ENCODE measurements around the gene GRIK4. TPM values are rescaled to one million over a fixed set of nuclear protein-coding genes. Genes with fewer than 3 reads are reported as not detected.

The GRIK4 gene
- total RNA-seq, 1 donor from 2014 or later, result 2.2 TPM

GRCh38 chr11:121035169-121035755, 523.7 kb downstream of the GRIK4 start:
- H3K9ac ChIP-seq (ENCODE audit: low read length), result no peak overlapping the region
- no peaks in the 10 kb centered on the region for H3K27me3 ChIP-seq (ENCODE audit: insufficient read depth, low read length)
- no peaks in the 10 kb centered on the region for H3K36me3 ChIP-seq (ENCODE audit: insufficient read depth, low read length)
- H3K4me3 Mint-ChIP-seq (ENCODE audit: unreplicated experiment), result no peak overlapping the region
- H4K20me1 ChIP-seq (ENCODE audit: insufficient read depth, low read length), result peaks cover 56% of the 10 kb centered on the region
- H3K79me2 ChIP-seq (ENCODE audit: insufficient read depth, low read length), result peaks cover 52% of the 10 kb centered on the region
- H3K27me3 Mint-ChIP-seq (ENCODE audit: low read depth, unreplicated experiment), result no peaks in the 10 kb centered on the region
- no peaks in the 10 kb centered on the region for H3K4me1 ChIP-seq (ENCODE audit: insufficient read depth, low read length)
- no peaks in the 10 kb centered on the region for H3K36me3 Mint-ChIP-seq (ENCODE audit: low read depth, unreplicated experiment)
- FAIRE-seq (peak; percentile 43), DNase-seq (ENCODE audit: low read depth) (no peak)
- no peaks in the 10 kb centered on the region for H3K9me3 ChIP-seq (ENCODE audit: insufficient read depth, low read depth, low read length)
- no peak overlapping the region for H3K27ac Mint-ChIP-seq (ENCODE audit: unreplicated experiment)
- no peak overlapping the region for H2AFZ ChIP-seq (ENCODE audit: low read depth, low read length)
- no peak overlapping the region for H3K27ac ChIP-seq (ENCODE audit: low read depth, low read length)
- H3K4me1 Mint-ChIP-seq (ENCODE audit: low read depth, unreplicated experiment), result peaks cover 22% of the 10 kb centered on the region
- no peak for TF ChIP-seq EZH2 (IDR thresholded peaks at IDR 0.05; ENCODE audit: insufficient read depth, low read length)
- no peak for TF ChIP-seq CTCF (IDR thresholded peaks at IDR 0.05; ENCODE audit: insufficient read depth, low read depth, low read length)
- H3K4me3 ChIP-seq (ENCODE audit: insufficient read depth, low read depth, low read length), result no peak overlapping the region
- no peaks in the 10 kb centered on the region for H3K9me3 Mint-ChIP-seq (ENCODE audit: unreplicated experiment)
- H3K4me2 ChIP-seq (ENCODE audit: low read length), result no peak overlapping the region

GRCh38 chr11:121035780-121036179, 524.2 kb downstream of the GRIK4 start:
- Histone ChIP-seq H3K4me3 (ENCODE audit: insufficient read depth, low read depth, low read length) (no peak overlapping the region), H3K27me3 (ENCODE audit: insufficient read depth, low read length) (no peaks in the 10 kb centered on the region), H3K36me3 (ENCODE audit: insufficient read depth, low read length) (no peaks in the 10 kb centered on the region), H3K79me2 (ENCODE audit: insufficient read depth, low read length) (peaks cover 48% of the 10 kb centered on the region), H3K9ac (ENCODE audit: low read length) (no peak overlapping the region), H2AFZ (ENCODE audit: low read depth, low read length) (no peak overlapping the region), H3K4me1 (ENCODE audit: insufficient read depth, low read length) (no peaks in the 10 kb centered on the region), H3K4me2 (ENCODE audit: low read length) (no peak overlapping the region), H4K20me1 (ENCODE audit: insufficient read depth, low read length) (peaks cover 54% of the 10 kb centered on the region), H3K9me3 (ENCODE audit: insufficient read depth, low read depth, low read length) (no peaks in the 10 kb centered on the region), H3K27ac (ENCODE audit: low read depth, low read length) (no peak overlapping the region)
- no peaks in the 10 kb centered on the region for H3K9me3 Mint-ChIP-seq (ENCODE audit: unreplicated experiment)
- peaks cover 19% of the 10 kb centered on the region for H3K4me1 Mint-ChIP-seq (ENCODE audit: low read depth, unreplicated experiment)
- H3K27ac Mint-ChIP-seq (ENCODE audit: unreplicated experiment), result no peak overlapping the region
- TF ChIP-seq EZH2 (IDR thresholded peaks at IDR 0.05; ENCODE audit: insufficient read depth, low read length), result no peak
- TF ChIP-seq CTCF (IDR thresholded peaks at IDR 0.05; ENCODE audit: insufficient read depth, low read depth, low read length), result no peak
- no peaks in the 10 kb centered on the region for H3K27me3 Mint-ChIP-seq (ENCODE audit: low read depth, unreplicated experiment)
- peak overlapping the region; percentile 34 for H3K4me3 Mint-ChIP-seq (ENCODE audit: unreplicated experiment)
- no peaks in the 10 kb centered on the region for H3K36me3 Mint-ChIP-seq (ENCODE audit: low read depth, unreplicated experiment)
- FAIRE-seq (no peak), DNase-seq (ENCODE audit: low read depth) (peak; percentile 52)

GRCh38 chr11:121037016-121037415, 525.5 kb downstream of the GRIK4 start:
- no peaks in the 10 kb centered on the region for H3K9me3 Mint-ChIP-seq (ENCODE audit: unreplicated experiment)
- Histone ChIP-seq H2AFZ (ENCODE audit: low read depth, low read length) (no peak overlapping the region), H3K36me3 (ENCODE audit: insufficient read depth, low read length) (no peaks in the 10 kb centered on the region), H3K4me2 (ENCODE audit: low read length) (no peak overlapping the region), H3K79me2 (ENCODE audit: insufficient read depth, low read length) (peaks cover 46% of the 10 kb centered on the region), H3K27ac (ENCODE audit: low read depth, low read length) (no peak overlapping the region), H3K9me3 (ENCODE audit: insufficient read depth, low read depth, low read length) (no peaks in the 10 kb centered on the region), H3K4me1 (ENCODE audit: insufficient read depth, low read length) (no peaks in the 10 kb centered on the region), H4K20me1 (ENCODE audit: insufficient read depth, low read length) (peaks cover 61% of the 10 kb centered on the region), H3K27me3 (ENCODE audit: insufficient read depth, low read length) (no peaks in the 10 kb centered on the region), H3K9ac (ENCODE audit: low read length) (no peak overlapping the region), H3K4me3 (ENCODE audit: insufficient read depth, low read depth, low read length) (no peak overlapping the region)
- FAIRE-seq (no peak), DNase-seq (ENCODE audit: low read depth) (no peak)
- H3K4me3 Mint-ChIP-seq (ENCODE audit: unreplicated experiment), result no peak overlapping the region
- no peak overlapping the region for H3K27ac Mint-ChIP-seq (ENCODE audit: unreplicated experiment)
- TF ChIP-seq EZH2 (IDR thresholded peaks at IDR 0.05; ENCODE audit: insufficient read depth, low read length) (no peak), CTCF (IDR thresholded peaks at IDR 0.05; ENCODE audit: insufficient read depth, low read depth, low read length) (no peak)
- no peaks in the 10 kb centered on the region for H3K36me3 Mint-ChIP-seq (ENCODE audit: low read depth, unreplicated experiment)
- no peaks in the 10 kb centered on the region for H3K27me3 Mint-ChIP-seq (ENCODE audit: low read depth, unreplicated experiment)
- H3K4me1 Mint-ChIP-seq (ENCODE audit: low read depth, unreplicated experiment), result peaks cover 19% of the 10 kb centered on the region
